ENCODE results near the gene SLC49A3.

SLC49A3 gene

GRCh38 chr4:664713-665231 is 24.2 kb downstream of the SLC49A3 start:
- no peak for DNase-seq

GRCh38 chr4:663438-664428 is 25.2 kb downstream of the SLC49A3 start:
- peak; percentile 20 to 32 for DNase-seq

GRCh38 chr4:663046-663437 is 25.9 kb downstream of the SLC49A3 start:
- no peak for DNase-seq

- DNase-seq = no peak
Measured at GRCh38 chr4:661881-662761, 26.8 kb downstream of the SLC49A3 start.

- no peak for DNase-seq
Measured at GRCh38 chr4:661231-661630, 27.7 kb downstream of the SLC49A3 start.

GRCh38 chr4:660401-660800 is 28.6 kb downstream of the SLC49A3 start:
- no peak for DNase-seq

GRCh38 chr4:659851-660250 is 29.1 kb downstream of the SLC49A3 start:
- DNase-seq = no peak

GRCh38 chr4:658681-659667 is 30.0 kb downstream of the SLC49A3 start:
- no peak for DNase-seq

GRCh38 chr4:657834-658667 is 30.9 kb downstream of the SLC49A3 start:
- DNase-seq = no peak

- DNase-seq = no peak
Measured at GRCh38 chr4:657338-657833, 31.6 kb downstream of the SLC49A3 start.

GRCh38 chr4:656436-657337 is 32.3 kb downstream of the SLC49A3 start:
- DNase-seq = no peak

GRCh38 chr4:655464-656151 is 33.3 kb downstream of the SLC49A3 start:
- DNase-seq = no peak

- DNase-seq = no peak
Measured at GRCh38 chr4:654871-655463, 34.0 kb downstream of the SLC49A3 start.

- no peak for DNase-seq
Measured at GRCh38 chr4:654503-654845, 34.5 kb downstream of the SLC49A3 start.

- no peak for DNase-seq
Measured at GRCh38 chr4:653831-654502, 35.0 kb downstream of the SLC49A3 start.

- DNase-seq = no peak
Measured at GRCh38 chr4:653080-653821, 35.7 kb downstream of the SLC49A3 start.

- no peak for DNase-seq
Measured at GRCh38 chr4:651884-652642, 36.9 kb downstream of the SLC49A3 start.

Data from AML-193 (cell line).